ENCODE measurements around the gene NCOA6. TPM values are rescaled to one million over a fixed set of nuclear protein-coding genes. Genes with fewer than 3 reads are reported as not detected.

NCOA6 gene
- total and polyA plus RNA-seq, 2 of the 4 experiments (the other 2 are of a cell fraction) = 3.6 to 13.1 TPM

DNA sequence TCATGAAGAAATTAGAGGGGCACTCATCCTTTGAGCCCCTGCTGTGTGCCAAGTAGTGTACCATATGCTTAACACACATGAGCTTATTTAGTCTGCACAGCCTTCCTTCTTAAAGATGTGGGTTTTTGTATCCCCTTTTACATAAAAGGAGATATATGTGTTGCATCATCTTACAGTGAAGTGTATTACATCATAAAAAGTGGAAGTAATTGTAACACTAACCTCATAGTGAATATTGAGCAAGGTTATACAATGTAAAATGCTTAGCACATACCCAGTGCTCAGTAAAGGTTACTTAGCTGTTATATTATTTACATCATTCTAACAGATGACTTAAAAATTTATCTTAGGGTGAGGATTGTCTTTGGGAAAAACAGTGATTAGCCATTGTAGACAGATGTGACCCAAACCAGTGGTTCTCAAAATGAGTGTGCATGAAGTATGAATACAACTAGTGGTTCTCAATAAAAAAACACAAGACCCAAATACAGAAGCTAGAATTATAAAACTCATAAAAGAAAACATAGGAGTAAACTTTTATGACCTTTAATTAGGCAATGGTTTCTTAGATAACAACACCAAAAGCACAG is 144.8 kb downstream of the NCOA6 start:
- Histone ChIP-seq H4K5ac (ENCODE audit: low read depth, low read length) (no peak overlapping the region), H2BK120ac (ENCODE audit: low read depth, low read length) (no peak overlapping the region), H3K27ac (ENCODE audit: insufficient read depth, low read length) (no peak overlapping the region), H3K27me3 (ENCODE audit: control insufficient read depth, insufficient read depth, low read length) (no peaks in the 10 kb centered on the region), H3K23ac (ENCODE audit: low read depth, low read length) (no peak overlapping the region), H3K4me2 (ENCODE audit: low read depth, low read length) (no peak overlapping the region), H3K9ac (ENCODE audit: low read depth, low read length) (no peak overlapping the region), H3K79me1 (ENCODE audit: low read depth in 1 of 2, low read length in 2 of 2) (peaks cover 3 to 8% of the 10 kb centered on the region in 2 experiments; a peak in 3 of 4 replicates), H2BK5ac (ENCODE audit: low read depth, low read length, poor library complexity, severe bottlenecking) (no peak overlapping the region), H3K18ac (ENCODE audit: low read depth, low read length) (no peak overlapping the region), H4K20me1 (ENCODE audit: insufficient read depth, low read length) (no peaks in the 10 kb centered on the region), H2BK15ac (ENCODE audit: low read depth, low read length) (no peak overlapping the region), H3K4me1 (ENCODE audit: control insufficient read depth, insufficient read depth, low read length) (0 out of 2 replicates have a peak, but pooled peaks cover under 1% of the 10 kb centered on the region), H4K8ac (ENCODE audit: low read depth in 2 of 2, low read length in 2 of 2) (no peak overlapping the region), H2AK9ac (replicated peaks; ENCODE audit: low read depth, low read length, poor library complexity) (no peak overlapping the region), H3K4me3 (ENCODE audit: insufficient read depth, low read depth, low read length) (no peak overlapping the region), H3K36me3 (ENCODE audit: control insufficient read depth, insufficient read depth, low read length) (no peaks in the 10 kb centered on the region), H3K9me1 (ENCODE audit: insufficient read depth, low read length) (no peaks in the 10 kb centered on the region; the same call in 1 of the 2 replicates), H4K91ac (ENCODE audit: insufficient read depth, low read depth, low read length) (no peak overlapping the region), H3K56ac (ENCODE audit: extremely low read depth, insufficient read depth, low read length) (no peak overlapping the region), H3K4ac (ENCODE audit: low read depth, low read length) (no peak overlapping the region), H2AFZ (replicated peaks; ENCODE audit: low read length, poor library complexity) (no peak overlapping the region), H3K14ac (replicated peaks; ENCODE audit: low read depth, low read length) (no peak overlapping the region), H3K9me3 (ENCODE audit: control insufficient read depth, insufficient read depth, low read length) (no peaks in the 10 kb centered on the region), H2AK5ac (ENCODE audit: low read depth, low read length) (no peak overlapping the region), H2BK20ac (ENCODE audit: low read depth, low read length) (no peak overlapping the region)
- DNase-seq (no peak), ATAC-seq (ENCODE audit: low read depth) (no peak)
- BruUV-seq (replicated peaks) = no TSS peak
- dilution Hi-C loops (cut with HindIII; ENCODE audit: low sequenced_read_pairs, unreplicated experiment) (no loop called here), intact Hi-C loops (cut with micrococcal nuclease) (no loop called here), in situ Hi-C loops (cut with MboI; ENCODE audit: low sequenced_read_pairs) (no loop called here)
- ChIA-PET POLR2A (ENCODE audit: unreplicated experiment) (no interaction called here), CTCF (no interaction called here)
- no peak for TF ChIP-seq BHLHE40 (IDR thresholded peaks at IDR 0.05; ENCODE audit: low read depth, low read length)
- TF ChIP-seq CEBPB (IDR thresholded peaks at IDR 0.05; ENCODE audit: low read depth, low read length) = peak; percentile 86
